Glomerular visceral epithelial cell (primary cell): ENCODE measurements around the gene GFRA1.
A peak's percentile ranks its signal among the peaks of the same experiment; 100 is the strongest.

Experiments
- DNase-seq: peaks from one replicate; pipeline ENCODE4 v3.0.0-alpha.2; 2016; ENCODE audit errors: extremely low spot score

Gene GFRA1

GRCh38 chr10:116271593-116272439, 1.2 kb downstream of the GFRA1 start:
- DNase-seq: peak; percentile 62

- DNase-seq: peak; percentile 70
Measured at GRCh38 chr10:116270771-116271592, 2.0 kb downstream of the GFRA1 start.

GRCh38 chr10:116270126-116270770, 2.8 kb downstream of the GFRA1 start:
- no peak for DNase-seq

GRCh38 chr10:116269619-116270018, 3.4 kb downstream of the GFRA1 start:
- DNase-seq: no peak

- peak; percentile 63 for DNase-seq
Measured at GRCh38 chr10:116268976-116269375, 4.0 kb downstream of the GFRA1 start.

GRCh38 chr10:116265686-116266085, 7.3 kb downstream of the GFRA1 start:
- no peak for DNase-seq

GRCh38 chr10:116263870-116264655, 8.9 kb downstream of the GFRA1 start:
- DNase-seq: peak; percentile 58

GRCh38 chr10:116262678-116263077, 10.3 kb downstream of the GFRA1 start:
- no peak for DNase-seq

- DNase-seq: no peak
Measured at GRCh38 chr10:116260599-116260998, 12.4 kb downstream of the GFRA1 start.

- DNase-seq: no peak
Measured at GRCh38 chr10:116259638-116260037, 13.4 kb downstream of the GFRA1 start.

- no peak for DNase-seq
Measured at GRCh38 chr10:116257785-116258184, 15.2 kb downstream of the GFRA1 start.

- DNase-seq: no peak
Measured at GRCh38 chr10:116256752-116257259, 16.2 kb downstream of the GFRA1 start.

GRCh38 chr10:116255886-116256751, 16.9 kb downstream of the GFRA1 start:
- peak; percentile 68 for DNase-seq

GRCh38 chr10:116254422-116255155, 18.4 kb downstream of the GFRA1 start:
- peak; percentile 30 for DNase-seq

GRCh38 chr10:116253716-116254115, 19.3 kb downstream of the GFRA1 start:
- no peak for DNase-seq

GRCh38 chr10:116251602-116252395, 21.2 kb downstream of the GFRA1 start:
- DNase-seq: no peak

GRCh38 chr10:116247691-116248090, 25.3 kb downstream of the GFRA1 start:
- DNase-seq: peak; percentile 45

GRCh38 chr10:116246263-116246662, 26.7 kb downstream of the GFRA1 start:
- DNase-seq: no peak

- DNase-seq: no peak
Measured at GRCh38 chr10:116245156-116245555, 27.9 kb downstream of the GFRA1 start.
